ENCODE measurements around the gene ENTPD8. TPM values are rescaled to one million over a fixed set of nuclear protein-coding genes. Genes with fewer than 3 reads are reported as not detected.
A peak's percentile ranks its signal among the peaks of the same experiment; 100 is the strongest.

Gene ENTPD8
- total and polyA plus RNA-seq, 2 of the 13 experiments (the other 11 are each of a cell fraction or from before 2014, with no cell fraction given), result 0.26 to 0.44 TPM

GRCh38 chr9:137435980-137436760, 5.0 kb downstream of the ENTPD8 start (continued):
- TF ChIP-seq ARID4A (CRISPR knock-in tag; IDR thresholded peaks at IDR 0.05; ENCODE audit: borderline replicate concordance) (no peak), TEAD2 (CRISPR knock-in tag; IDR thresholded peaks at IDR 0.05) (no peak), ZNF354B (CRISPR knock-in tag; IDR thresholded peaks at IDR 0.05) (no peak), TP53 (CRISPR knock-in tag; conservative IDR thresholded peaks at IDR 0.05) (0 out of 2 replicates have a peak, but pooled peaks have one; percentile 41), ZBTB7A (CRISPR knock-in tag; IDR thresholded peaks at IDR 0.05) (no peak), TGIF2 (CRISPR knock-in tag; IDR thresholded peaks at IDR 0.05) (no peak), GATAD2A (CRISPR knock-in tag; IDR thresholded peaks at IDR 0.05) (peak; percentile 58; the same call in 1 of the 2 replicates), MTA3 (CRISPR knock-in tag; IDR thresholded peaks at IDR 0.05) (no peak), TEAD3 (CRISPR knock-in tag; optimal IDR thresholded peaks at IDR 0.05; ENCODE audit: borderline replicate concordance) (no peak), ZBTB25 (CRISPR knock-in tag; IDR thresholded peaks at IDR 0.05) (no peak), ZNF775 (CRISPR knock-in tag; IDR thresholded peaks at IDR 0.05; ENCODE audit: borderline replicate concordance) (no peak), PAF1 (CRISPR knock-in tag; IDR thresholded peaks at IDR 0.05) (no peak), KDM2A (CRISPR knock-in tag; IDR thresholded peaks at IDR 0.05; ENCODE audit: borderline replicate concordance, low read depth) (peak; percentile 81), CHCHD3 (CRISPR knock-in tag; IDR thresholded peaks at IDR 0.05) (no peak), ZNF34 (CRISPR knock-in tag; IDR thresholded peaks at IDR 0.05; ENCODE audit: borderline replicate concordance) (no peak), FOSL1 (CRISPR knock-in tag; IDR thresholded peaks at IDR 0.05; ENCODE audit: borderline replicate concordance) (peak; percentile 74), SP2 (CRISPR knock-in tag; IDR thresholded peaks at IDR 0.05) (no peak), ATF7-NPFF (CRISPR knock-in tag; IDR thresholded peaks at IDR 0.05; ENCODE audit: low read depth) (no peak), KDM4B (CRISPR knock-in tag; IDR thresholded peaks at IDR 0.05) (no peak), NR2C2 (CRISPR knock-in tag; IDR thresholded peaks at IDR 0.05; ENCODE audit: borderline replicate concordance) (no peak), ZNF333 (CRISPR knock-in tag; IDR thresholded peaks at IDR 0.05; ENCODE audit: borderline replicate concordance) (no peak), ZBTB10 (CRISPR knock-in tag; IDR thresholded peaks at IDR 0.05; ENCODE audit: borderline replicate concordance) (no peak), KDM5A (IDR thresholded peaks at IDR 0.05; ENCODE audit: borderline replicate concordance, low read length) (no peak)
